Cardiac septum (tissue), 1 donor: ENCODE measurements around the gene IQCB1. TPM values are rescaled to one million over a fixed set of nuclear protein-coding genes. Genes with fewer than 3 reads are reported as not detected.
A peak's percentile ranks its signal among the peaks of the same experiment; 100 is the strongest.
"Not testable (repeated sequence)": the region's sequence is repeated elsewhere in the genome, so short reads cannot be mapped to it uniquely, and the experiment has no call there.

Experiments used
- DNase-seq: peaks from one replicate; pipeline ENCODE4 v3.0.0-alpha.2; 2020; ENCODE audit warnings: low spot score
- intact Hi-C: fragments of 100-400 bp; cut with DNase I; formaldehyde crosslinking; loops from one replicate; pipeline ENCODE4 v1.14.0; 2022
- long read RNA-seq: library from polyadenylated mRNA; unstranded; transcript quantifications from one replicate; pipeline ENCODE4 v2.0.0, GENCODE V29; 2021
- total RNA-seq: library from RNA; stranded (reverse); fragmentation: NEBNext Ultra II Directional; extraction: Animal tissue kit (Norgen Biotek cat#: 25700); gene quantifications from one replicate; pipeline ENCODE4 v1.2.1, GENCODE V29; 2021
- donor health status: DM: no; HTN: no; CAD: no.

The IQCB1 gene, protein sequence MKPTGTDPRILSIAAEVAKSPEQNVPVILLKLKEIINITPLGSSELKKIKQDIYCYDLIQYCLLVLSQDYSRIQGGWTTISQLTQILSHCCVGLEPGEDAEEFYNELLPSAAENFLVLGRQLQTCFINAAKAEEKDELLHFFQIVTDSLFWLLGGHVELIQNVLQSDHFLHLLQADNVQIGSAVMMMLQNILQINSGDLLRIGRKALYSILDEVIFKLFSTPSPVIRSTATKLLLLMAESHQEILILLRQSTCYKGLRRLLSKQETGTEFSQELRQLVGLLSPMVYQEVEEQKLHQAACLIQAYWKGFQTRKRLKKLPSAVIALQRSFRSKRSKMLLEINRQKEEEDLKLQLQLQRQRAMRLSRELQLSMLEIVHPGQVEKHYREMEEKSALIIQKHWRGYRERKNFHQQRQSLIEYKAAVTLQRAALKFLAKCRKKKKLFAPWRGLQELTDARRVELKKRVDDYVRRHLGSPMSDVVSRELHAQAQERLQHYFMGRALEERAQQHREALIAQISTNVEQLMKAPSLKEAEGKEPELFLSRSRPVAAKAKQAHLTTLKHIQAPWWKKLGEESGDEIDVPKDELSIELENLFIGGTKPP
- 6.1 TPM for total RNA-seq
- long read RNA-seq, transcript IQCB1-201 (15 exons, 2,594 nt) = major isoform, 8 of 15 reads
- long read RNA-seq, partial matches to known transcripts = 3 of 15 reads
- long read RNA-seq, other reads (novel, unspliced or antisense) = 3 of 15 reads

DNA sequence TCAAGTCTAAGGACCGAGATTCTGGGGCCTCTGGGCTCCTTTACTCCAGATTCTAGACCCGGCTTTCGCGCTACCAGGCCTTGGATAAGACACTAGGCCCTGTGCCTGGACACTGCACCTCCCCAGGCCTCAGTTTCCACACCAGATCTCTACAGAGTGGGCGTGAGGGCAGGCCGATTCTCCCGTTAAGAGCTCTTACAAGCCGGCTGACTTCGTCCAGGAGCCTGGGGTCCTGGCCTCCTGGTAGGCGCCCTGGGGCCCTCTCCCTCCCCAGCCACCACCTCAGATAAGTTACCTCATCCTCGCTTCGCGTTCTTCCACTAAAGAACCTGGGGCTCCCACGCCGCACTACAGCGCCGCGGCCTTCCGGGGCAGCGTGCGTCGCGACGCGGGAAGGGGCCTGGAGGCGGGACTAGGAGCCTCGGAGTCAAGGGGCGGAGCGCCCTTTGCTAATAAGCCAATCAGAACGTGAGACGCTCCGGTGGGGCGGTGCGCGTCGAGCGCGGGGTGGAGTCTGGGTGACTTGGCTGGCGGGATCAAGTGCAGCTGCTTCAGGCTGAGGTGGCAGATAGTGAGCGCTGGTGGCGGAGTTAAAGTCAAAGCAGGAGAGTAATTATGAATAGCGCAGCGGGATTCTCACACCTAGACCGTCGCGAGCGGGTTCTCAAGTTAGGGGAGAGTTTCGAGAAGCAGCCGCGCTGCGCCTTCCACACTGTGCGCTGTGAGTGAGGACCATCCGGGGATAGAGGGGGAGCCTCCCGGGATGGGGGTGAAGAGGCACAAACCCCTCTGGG, at the start of gene IQCB1, which contains the start of gene EAF2:
Gene IQCB1, minus strand, starts transcription at position 390 of the 794 bp plus-strand sequence. CDS start 6,100 bp downstream, outside the sequence.
Gene EAF2, plus strand, starts transcription at position 539 of the 794 bp plus-strand sequence. Its CDS starts 77 bp downstream, at position 616.
- peak; percentile 100 for DNase-seq
- intact Hi-C loops = no loop called here

DNA sequence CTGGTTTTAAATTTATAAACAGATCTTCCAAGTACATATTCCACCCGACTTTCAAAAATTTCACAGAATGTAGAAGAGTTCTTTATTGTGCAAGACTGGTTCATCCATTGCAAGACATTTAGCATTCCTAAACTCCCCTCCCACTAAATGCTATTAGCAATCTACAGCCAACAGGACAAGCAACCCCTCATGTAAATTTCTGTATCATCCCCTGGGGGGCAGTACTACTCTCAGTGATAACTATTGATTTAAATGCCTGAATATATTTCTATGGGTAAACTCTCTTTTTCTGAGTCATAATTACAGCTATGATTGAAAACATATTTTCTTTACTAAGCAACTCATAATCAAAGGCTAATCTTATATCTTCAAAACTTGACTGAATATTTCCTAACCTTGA, 48.6 kb upstream of the IQCB1 start:
- intact Hi-C loops = no loop called here
- DNase-seq = no peak

DNA sequence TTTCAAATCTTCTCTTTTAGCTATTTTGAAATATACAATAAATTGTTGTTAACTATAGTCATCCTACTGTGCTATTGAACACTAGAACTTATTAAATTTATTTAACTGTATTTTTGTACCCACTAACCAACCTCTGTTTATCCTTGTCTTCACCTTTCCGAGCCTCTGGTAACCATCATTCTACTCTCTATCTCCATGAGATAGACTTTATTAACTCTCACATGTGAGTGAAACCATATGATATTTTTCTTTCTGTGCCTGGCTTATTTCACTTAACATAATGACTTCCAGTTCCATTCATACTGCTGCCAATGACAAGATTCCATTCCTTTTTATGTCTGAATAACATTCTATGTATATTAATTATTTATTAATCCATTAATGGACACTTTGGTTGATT, 43.6 kb upstream of the IQCB1 start:
- intact Hi-C loops = no loop called here
- no peak for DNase-seq

DNA sequence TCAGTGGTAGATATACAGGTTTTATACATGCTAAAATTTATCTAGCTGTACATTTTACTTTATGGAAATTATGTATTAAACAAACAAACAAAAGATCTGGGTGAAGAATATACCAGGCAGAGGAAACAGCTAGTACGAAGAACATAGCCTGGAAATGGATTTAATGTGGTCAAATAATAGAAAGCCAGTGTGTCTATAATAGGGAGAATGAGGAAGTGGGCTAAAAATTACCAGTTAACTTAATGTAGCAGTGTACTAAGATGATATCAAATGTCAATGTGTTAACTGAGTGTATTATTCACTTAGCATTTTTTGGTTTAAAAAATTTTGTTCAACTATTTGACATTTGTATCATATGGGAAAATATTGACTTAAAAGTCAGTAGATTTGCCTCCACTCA, 36.6 kb upstream of the IQCB1 start:
- intact Hi-C loops = no loop called here
- no peak for DNase-seq

DNA sequence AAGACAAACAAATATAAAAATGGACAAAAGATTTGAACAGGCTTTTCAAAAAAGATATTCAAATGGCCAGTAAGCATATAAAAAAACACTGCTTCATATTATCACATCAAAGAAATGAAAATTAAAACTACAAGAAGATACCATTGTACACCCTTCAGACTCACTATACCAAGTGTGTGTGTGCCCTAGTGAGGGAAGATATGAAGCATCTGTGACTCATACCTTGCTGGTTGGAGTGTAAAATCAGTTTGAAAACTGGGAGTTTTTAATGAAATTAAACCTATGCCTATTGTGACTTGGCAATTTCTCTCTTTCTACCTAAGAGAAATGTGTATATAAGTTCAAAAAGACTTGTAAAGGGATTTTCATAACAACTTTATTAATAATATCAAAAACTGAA, 35.9 kb upstream of the IQCB1 start:
- no peak for DNase-seq
- intact Hi-C loops = no loop called here

DNA sequence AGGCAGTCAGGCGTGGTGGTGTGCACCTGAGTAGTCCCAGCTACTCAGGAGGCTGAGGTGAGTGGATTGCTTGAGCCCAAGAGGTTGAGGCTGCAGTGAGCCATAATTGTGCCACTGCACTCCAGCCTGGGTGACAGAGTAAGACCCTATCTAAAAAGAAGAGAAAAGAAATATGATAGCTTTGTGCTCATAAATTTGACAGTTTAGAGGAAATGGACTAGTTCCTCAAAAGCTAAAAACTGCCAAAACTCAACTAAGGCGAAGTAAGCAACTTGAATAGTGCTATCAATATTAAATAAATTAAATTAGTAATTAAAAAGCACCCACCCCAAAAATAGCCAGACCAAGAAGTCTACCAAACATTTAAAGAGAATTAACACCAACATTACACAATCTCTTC, 34.9 kb upstream of the IQCB1 start:
- intact Hi-C loops = no loop called here
- DNase-seq = no peak

DNA sequence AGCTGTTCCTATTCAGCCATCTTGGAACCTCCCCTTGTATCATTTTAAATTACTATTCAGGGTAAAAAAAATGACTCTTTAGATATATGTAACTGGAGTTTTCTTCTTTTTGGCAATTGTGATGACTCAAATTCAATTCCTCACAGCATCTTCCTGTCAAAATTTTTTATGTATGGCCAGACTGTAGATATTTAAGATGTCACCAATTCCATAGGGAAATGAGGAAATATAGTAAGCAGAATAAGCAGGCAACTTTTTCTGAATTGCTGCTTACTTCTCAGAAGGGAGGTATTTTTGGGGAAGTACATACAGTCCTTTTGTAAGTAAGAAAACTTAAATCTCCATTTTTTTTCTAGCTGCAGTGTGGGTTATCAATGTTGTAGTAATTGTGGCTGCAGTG, 28.9 kb upstream of the IQCB1 start:
- intact Hi-C loops = no loop called here
- DNase-seq = no peak

DNA sequence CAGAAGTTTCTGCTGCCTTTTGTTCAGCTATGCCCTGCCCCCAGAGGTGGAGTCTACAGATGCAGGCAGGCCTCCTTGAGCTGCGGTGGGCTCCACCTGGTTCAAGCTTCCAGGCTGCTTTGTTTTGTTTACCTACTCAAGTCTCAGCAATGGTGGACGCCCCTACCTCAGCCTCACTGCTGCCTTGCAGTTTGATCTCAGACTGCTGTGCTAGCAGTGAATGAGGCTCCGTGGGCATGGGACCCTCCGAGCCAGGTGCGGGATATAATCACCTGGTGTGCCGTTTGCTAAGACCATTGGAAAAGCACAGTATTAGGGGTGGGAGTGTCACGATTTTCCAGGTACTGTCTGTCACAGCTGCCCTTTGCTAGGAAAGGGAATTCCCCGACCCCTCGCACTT, 28.4 kb upstream of the IQCB1 start:
- DNase-seq = peak; percentile 69
- intact Hi-C loops = not testable (repeated sequence)

DNA sequence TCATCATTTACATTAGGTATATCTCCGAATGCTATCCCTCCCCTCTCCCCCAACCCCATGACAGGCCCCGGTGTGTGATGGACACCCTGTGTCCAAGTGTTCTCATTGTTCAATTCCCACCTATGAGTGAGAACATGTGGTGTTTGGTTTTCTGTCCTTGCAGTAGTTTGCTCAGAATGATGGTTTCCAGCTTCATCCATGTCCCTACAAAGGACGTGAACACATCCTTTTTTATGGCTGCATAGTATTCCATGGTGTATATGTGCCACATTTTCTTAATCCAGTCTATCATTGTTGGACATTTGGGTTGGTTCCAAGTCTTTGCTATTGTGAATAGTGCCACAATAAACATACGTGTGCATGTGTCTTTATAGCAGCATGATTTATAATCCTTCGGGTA, 22.9 kb upstream of the IQCB1 start:
- DNase-seq, intact Hi-C loops: not testable (repeated sequence)

DNA sequence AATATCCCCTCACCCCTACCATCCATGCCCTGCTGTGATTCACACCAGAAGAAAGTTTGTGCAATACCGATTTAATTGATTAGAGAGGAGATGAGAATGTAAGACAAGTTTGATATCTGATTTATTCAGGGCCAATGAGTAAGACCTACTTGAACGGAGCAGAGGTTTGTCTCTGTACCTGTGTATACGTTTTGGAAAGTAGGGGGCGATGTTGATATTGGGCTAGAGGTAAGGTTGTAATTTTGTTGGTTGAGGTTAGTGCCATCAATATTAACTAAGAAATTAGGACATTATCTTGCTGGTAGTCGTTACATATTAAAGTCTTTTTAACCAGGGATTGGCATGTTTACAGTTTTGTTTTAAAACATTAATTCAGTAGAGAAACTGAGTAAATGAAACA, 20.7 kb upstream of the IQCB1 start:
- no peak for DNase-seq
- intact Hi-C loops = no loop called here

DNA sequence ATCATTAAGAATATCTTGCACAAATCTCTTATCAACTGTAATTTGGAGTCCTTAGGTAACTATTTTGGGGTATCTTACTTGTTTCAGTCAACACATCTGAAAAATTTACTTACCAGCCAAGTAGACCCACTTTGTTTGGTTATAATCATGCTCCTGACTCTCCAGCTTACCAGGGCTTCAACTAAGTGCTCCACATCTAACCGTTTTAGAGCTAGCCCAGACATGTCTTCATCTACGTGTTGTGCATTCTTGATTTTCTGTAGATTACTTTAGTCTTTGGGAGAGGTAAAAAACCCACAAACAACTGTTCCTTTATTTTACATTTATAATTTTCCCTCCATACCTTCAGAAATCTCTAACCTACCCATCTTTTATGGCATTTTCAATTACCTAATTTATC, 17.4 kb upstream of the IQCB1 start:
- DNase-seq = no peak
- intact Hi-C loops = no loop called here

DNA sequence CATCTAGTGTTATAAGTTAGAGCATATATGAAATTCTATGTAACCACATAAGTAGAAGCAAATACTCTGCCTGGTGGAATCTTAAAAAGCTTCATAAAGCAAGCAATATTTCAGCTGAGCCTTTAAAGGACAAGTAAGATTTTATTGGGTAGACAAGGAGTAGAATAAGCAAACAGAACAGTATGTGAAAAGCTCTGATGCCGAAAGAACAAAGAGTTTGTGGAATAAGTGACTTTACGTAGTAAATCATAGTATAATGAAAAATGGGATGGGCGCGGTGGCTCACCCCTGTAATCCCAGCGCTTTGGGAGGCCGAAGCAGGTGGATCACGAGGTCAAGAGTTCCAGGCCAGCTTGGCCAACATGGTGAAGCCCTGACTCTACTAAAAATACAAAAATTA, 10.0 kb upstream of the IQCB1 start:
- intact Hi-C loops = no loop called here
- DNase-seq = no peak

DNA sequence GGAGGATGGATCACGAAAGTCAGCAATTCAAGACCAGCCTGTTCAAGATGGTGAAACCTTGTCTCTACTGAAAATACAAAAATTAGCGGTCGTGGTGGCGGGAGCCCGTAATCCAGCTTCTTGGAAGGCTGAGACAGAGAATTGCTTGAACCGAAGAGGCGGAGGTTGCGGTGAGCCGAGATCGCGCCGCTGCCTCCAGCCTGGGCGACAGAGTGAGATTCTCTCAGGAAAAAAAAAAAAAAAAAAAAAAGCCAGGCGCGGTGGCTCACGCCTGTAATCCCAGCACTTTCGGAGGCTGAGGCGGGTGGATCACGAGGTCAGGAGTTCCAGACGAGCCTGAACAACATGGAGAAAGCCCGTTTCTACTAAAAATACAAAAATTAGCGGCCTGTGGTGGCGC, 5.1 kb upstream of the IQCB1 start:
- intact Hi-C loops = no loop called here
- no peak for DNase-seq

DNA sequence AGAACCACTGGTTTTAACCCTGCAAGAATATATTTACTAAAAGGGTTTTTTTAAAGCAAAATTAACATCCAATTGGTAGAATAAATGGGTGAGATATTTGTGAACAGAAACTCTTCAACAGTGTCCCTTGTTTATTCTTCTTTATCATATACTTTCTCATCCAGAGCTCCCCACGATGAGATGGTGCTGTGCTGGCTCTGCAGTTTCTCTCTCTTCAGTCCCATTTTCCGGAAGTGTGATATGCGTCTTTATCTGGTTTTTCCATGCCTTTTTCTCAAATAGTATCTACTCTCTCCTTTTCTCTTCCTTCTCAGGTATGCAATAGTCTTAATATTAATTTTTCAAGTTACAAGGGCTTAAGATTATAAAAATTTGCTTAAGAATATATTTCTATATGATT, 1.6 kb upstream of the IQCB1 start:
- intact Hi-C loops = no loop called here

DNA sequence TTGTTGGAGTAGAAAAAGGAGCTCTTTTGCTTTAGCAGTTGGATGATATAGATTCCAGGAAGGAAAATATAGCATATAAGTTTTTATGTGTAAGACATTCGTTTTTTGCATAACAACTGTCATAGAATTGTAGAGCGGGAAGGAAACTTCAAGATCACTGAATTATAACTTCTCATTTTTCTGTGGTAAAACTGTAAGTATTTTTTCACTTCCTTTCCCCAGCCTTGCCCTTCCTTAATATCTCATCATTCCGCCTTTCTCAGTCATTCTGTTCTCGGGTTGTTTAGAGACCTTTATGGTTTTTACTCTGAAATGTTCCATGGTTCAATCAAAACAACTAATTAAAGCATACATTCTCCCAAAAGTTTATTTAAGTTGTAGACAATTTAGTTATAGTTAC, 1.2 kb upstream of the IQCB1 start:
- intact Hi-C loops = no loop called here
- no peak for DNase-seq

More for the DNA sequence above, 1.6 kb upstream of the IQCB1 start:
- no peak for DNase-seq

DNA sequence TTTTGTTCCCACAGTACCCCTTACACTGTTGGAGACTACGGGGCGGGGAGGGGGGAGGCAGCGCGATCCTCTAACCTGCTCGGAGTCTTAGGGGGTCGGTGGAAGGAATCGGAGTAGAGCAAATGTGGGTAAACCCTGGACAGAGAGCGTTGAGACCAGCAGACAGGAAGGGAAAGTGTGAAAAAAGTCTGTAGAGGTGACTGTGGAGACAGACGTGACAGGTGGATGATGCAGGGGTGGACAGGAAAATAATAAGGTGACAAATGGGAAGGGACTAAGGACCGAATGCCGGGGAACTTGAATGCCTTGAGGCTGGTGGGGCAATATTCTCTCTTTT, 573 bp upstream of the IQCB1 start:
- intact Hi-C loops = no loop called here
- DNase-seq = no peak

DNA sequence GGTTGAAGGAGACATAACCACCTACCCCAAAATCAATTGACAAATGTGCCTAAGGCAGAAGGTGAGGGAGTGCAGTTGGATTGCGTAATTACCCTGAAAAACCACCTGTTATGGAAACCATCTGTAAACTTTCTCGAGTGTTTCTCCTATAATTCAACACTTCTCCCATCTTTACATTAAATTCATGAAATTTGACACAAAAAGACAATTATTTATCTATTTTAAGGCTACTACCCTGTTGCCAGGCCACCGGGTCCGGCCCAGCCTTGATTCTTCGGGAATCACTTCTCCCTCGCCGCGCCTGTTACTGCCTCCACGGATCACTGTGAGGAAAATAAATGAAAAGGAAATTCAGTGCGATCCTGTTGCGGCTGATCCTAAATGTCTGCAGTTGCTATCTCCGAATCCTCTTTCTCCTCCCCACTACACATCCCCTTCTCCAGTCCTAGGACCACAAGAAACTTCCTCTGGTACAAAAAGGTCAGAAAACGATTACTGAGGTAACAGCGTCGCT, 646 bp downstream of the IQCB1 start:
- DNase-seq = no peak
- intact Hi-C loops = no loop called here

DNA sequence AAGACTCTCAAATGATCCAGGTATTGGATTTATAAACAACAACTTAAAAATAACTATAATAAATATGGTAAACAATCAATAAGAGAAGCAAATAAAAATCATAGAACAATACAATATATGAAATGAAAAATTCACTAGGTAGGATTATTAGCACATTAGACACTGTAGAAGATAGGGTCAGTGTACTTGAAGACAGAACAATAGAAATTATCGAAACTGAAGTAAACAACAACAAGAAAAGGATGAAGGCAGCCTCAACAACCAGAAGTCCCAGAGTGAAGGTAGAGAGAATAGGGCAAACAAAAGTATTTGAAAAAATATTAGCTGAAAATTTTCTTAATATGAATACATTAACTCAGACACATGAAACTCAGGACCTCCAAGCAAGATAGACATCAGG, 11.9 kb downstream of the IQCB1 start:
- no peak for DNase-seq
- intact Hi-C loops = no loop called here

DNA sequence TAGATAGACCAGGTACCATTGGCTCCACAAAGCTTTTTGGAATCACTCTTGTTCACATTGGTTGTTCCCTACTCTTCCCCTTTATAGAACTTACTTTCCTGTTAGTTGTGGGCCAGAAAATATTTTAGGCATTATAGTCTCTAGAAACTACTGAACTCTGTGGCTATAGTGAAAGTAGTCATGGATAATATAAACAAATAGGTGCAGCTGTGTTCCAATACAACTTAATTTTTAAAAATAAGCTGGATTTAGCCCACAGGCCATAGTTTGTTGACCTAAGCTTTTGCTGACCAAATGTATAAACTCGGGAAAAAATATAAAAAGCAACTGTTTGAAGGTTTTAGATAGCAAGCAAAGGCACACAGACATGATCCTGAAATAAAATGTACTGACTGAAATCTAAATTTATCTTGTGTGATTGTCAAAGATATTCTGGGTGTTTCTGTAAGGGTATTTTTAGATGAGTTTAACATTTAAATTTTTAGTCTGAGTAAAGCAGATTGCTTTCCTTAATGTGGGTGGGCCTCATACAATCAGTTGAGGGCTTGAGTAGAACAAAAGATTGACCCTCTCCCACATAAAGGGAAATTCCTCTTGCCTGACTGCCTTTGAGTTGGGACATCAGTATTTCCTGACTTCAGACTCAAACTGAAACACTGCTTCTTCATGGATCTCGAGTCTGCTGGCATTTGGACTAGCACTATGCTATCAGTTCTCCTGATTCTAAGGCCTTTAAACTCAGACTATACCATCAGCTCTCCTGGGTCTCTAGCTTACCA, 13.2 kb downstream of the IQCB1 start:
- DNase-seq = no peak
- intact Hi-C loops = no loop called here
